Measurements from ENCODE around the gene FCER1G.

GRCh38 chr1:161196111-161196510 is 19.0 kb upstream of the FCER1G start:
- TF ChIP-seq CTCF (IDR thresholded peaks at IDR 0.05; ENCODE audit: insufficient read depth, low read length) (no peak), POLR2AphosphoS5 (IDR thresholded peaks at IDR 0.05; ENCODE audit: low read depth) (no peak)
